Mammary epithelial cell (primary cell): Measurements from ENCODE around the gene ARHGAP42.

Experiments used
- EZH2 ChIP-seq: IDR thresholded peaks from 2 replicates; pipeline ENCODE4 v1.6.1; 2012; ENCODE audit warnings: low read length, inconsistent platforms, borderline replicate concordance
- TF ChIP-seq, protein P1 (sequence below), 2 donors: IDR thresholded peaks in 1 of 2; conservative IDR thresholded peaks in 1 of 2; 2 replicates each; pipeline ENCODE4 v1.5.1; 2011 to 2012; ENCODE audit warnings: inconsistent platforms in 2 of 2, low read length in 2 of 2, mild to moderate bottlenecking in 2 of 2, control low read depth in 1 of 2, low read depth in 1 of 2; ENCODE audit not compliant: insufficient read depth in 1 of 2; ENCODE audit errors: extremely low read depth in 1 of 2

DNA sequence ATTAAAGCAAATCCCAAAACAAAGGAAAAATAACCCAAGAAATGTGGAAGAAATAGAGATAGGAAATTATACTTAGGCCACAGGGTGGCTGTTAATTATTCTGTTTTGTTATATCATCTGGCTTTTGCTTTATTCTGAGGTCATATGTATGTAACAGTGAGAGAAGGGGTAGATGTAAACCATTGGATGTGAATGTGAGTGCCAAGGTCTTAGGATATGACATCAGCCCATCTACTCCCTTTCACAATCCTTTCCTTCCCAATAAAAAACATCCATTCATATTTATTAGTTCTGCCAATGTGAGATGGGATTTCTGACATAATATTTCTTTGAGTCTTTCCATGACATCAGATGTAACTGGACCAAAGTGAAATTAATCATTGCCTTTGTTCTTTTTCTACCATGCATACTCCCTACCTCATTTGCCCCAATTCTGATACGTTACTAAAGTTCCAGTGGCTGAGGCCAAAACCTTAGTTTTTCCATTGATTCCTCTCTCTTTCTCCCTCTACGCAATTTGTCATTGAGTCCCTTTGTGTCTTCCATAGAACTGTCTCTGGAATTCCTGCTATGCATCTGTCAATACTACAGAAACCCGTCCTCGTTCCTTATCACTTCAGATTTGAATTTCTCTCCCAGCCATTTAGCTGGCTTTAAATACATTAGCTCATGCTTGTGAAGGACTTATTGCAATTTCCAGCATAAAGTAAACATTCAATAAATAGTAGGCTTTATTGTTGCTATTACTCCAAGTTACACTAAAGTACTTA is 170.3 kb downstream of the ARHGAP42 start:
- TF ChIP-seq, protein P1, sequence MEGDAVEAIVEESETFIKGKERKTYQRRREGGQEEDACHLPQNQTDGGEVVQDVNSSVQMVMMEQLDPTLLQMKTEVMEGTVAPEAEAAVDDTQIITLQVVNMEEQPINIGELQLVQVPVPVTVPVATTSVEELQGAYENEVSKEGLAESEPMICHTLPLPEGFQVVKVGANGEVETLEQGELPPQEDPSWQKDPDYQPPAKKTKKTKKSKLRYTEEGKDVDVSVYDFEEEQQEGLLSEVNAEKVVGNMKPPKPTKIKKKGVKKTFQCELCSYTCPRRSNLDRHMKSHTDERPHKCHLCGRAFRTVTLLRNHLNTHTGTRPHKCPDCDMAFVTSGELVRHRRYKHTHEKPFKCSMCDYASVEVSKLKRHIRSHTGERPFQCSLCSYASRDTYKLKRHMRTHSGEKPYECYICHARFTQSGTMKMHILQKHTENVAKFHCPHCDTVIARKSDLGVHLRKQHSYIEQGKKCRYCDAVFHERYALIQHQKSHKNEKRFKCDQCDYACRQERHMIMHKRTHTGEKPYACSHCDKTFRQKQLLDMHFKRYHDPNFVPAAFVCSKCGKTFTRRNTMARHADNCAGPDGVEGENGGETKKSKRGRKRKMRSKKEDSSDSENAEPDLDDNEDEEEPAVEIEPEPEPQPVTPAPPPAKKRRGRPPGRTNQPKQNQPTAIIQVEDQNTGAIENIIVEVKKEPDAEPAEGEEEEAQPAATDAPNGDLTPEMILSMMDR (conservative IDR thresholded peaks at IDR 0.05 in 1 of 2, IDR thresholded peaks at IDR 0.05 in 1 of 2; ENCODE audit: extremely low read depth in 1 of 2, insufficient read depth in 1 of 2, low read depth in 1 of 2, low read length in 2 of 2): no peak
- no peak for TF ChIP-seq EZH2
